HEK293T (cell line): ENCODE data around the gene MIA3.

ENCODE experiments used
- ARNT ChIP-seq: fragments of 450-650 bp; IDR thresholded peaks from 2 replicates; pipeline ENCODE4 v1.6.1; 2017; ENCODE audit warnings: mild to moderate bottlenecking
- BHLHE40 ChIP-seq: fragments of 450-650 bp; IDR thresholded peaks from 2 replicates; pipeline ENCODE4 v1.6.1; 2016; ENCODE audit warnings: mild to moderate bottlenecking, moderate library complexity, borderline replicate concordance
- CTBP1 ChIP-seq: fragments of 450-650 bp; IDR thresholded peaks from 2 replicates; pipeline ENCODE4 v1.6.1; 2016; ENCODE audit warnings: borderline replicate concordance
- ELF4 ChIP-seq: fragments of 450-650 bp; IDR thresholded peaks from 2 replicates; pipeline ENCODE4 v1.6.1; 2017; ENCODE audit warnings: antibody characterized with exemption
- FOXA1 ChIP-seq: fragments of 450-650 bp; IDR thresholded peaks from 2 replicates; pipeline ENCODE4 v1.6.1; 2016; ENCODE audit warnings: mild to moderate bottlenecking
- FOXK2 ChIP-seq: fragments of 450-650 bp; IDR thresholded peaks from 2 replicates; pipeline ENCODE4 v1.6.1; 2016; ENCODE audit warnings: mild to moderate bottlenecking
- FOXM1 ChIP-seq: fragments of 450-650 bp; IDR thresholded peaks from 2 replicates; pipeline ENCODE4 v1.6.1; 2017; ENCODE audit warnings: mild to moderate bottlenecking, borderline replicate concordance
- HDGF ChIP-seq: fragments of 450-650 bp; IDR thresholded peaks from 2 replicates; pipeline ENCODE4 v1.6.1; 2017; ENCODE audit warnings: antibody characterized with exemption, borderline replicate concordance
- NFRKB ChIP-seq: fragments of 450-650 bp; IDR thresholded peaks from 2 replicates; pipeline ENCODE4 v1.6.1; 2016; ENCODE audit warnings: mild to moderate bottlenecking, moderate library complexity
- PKNOX1 ChIP-seq: fragments of 450-650 bp; IDR thresholded peaks from 2 replicates; pipeline ENCODE4 v1.6.1; 2016
- SP1 ChIP-seq: fragments of 450-650 bp; IDR thresholded peaks from 2 replicates; pipeline ENCODE4 v1.6.1; 2017
- SUZ12 ChIP-seq: fragments of 450-650 bp; IDR thresholded peaks from 2 replicates; pipeline ENCODE4 v1.6.1; 2016; ENCODE audit warnings: mild to moderate bottlenecking
- TARDBP ChIP-seq: fragments of 450-650 bp; IDR thresholded peaks from 2 replicates; pipeline ENCODE4 v1.6.1; 2016

- TF ChIP-seq TARDBP (no peak), ARNT (no peak), BHLHE40 (no peak), HDGF (no peak), SP1 (no peak), PKNOX1 (no peak), ELF4 (no peak), SUZ12 (no peak), CTBP1 (no peak), FOXA1 (no peak), FOXK2 (no peak), FOXM1 (no peak), NFRKB (no peak)
These were observed 25.7 kb upstream of the MIA3 start for GRCh38 chr1:222592171-222592570.
